Tibial nerve (tissue), 4 donors: Measurements from ENCODE around the gene GPR63. TPM values are rescaled to one million over a fixed set of nuclear protein-coding genes. Genes with fewer than 3 reads are reported as not detected.

Experiments
- DNase-seq, 2 donors: peaks; one replicate each; pipeline ENCODE4 v3.0.0-alpha.2; 2019; ENCODE audit warnings: low spot score in 2 of 2
- H3K27ac ChIP-seq, 4 donors: fragments of 200-600 bp; sonication (generic) in 3 of 4; one replicate each; pipeline ENCODE4 v1.5.1; 2017 to 2019; ENCODE audit warnings: mild to moderate bottlenecking in 1 of 4
- H3K27me3 ChIP-seq, 2 donors: fragments of 200-600 bp; sonication (generic) in 1 of 2; one replicate each; pipeline versions ENCODE4 v1.5.1 to v1.6.0; 2017 to 2019
- H3K36me3 ChIP-seq, 3 donors: fragments of 200-600 bp; sonication (generic); one replicate each; pipeline ENCODE4 v1.5.1; 2018 to 2019
- H3K4me1 ChIP-seq, 4 donors: fragments of 200-600 bp; sonication (generic) in 3 of 4; one replicate each; pipeline ENCODE4 v1.5.1; 2017 to 2019
- H3K4me3 ChIP-seq, 4 donors: fragments of 200-600 bp; sonication (generic) in 3 of 4; one replicate each; pipeline ENCODE4 v1.5.1; 2017 to 2019; ENCODE audit warnings: mild to moderate bottlenecking in 1 of 4, moderate library complexity in 1 of 4
- H3K9me3 ChIP-seq, 4 donors: fragments of 200-600 bp; sonication (generic) in 3 of 4; one replicate each; pipeline ENCODE4 v1.5.1; 2017 to 2019
- CTCF ChIP-seq, 5 experiments: fragments of 200-600 bp in 3 of 5; fragments of 450-650 bp in 2 of 5; sonication (generic) in 3 of 5; IDR thresholded peaks; one replicate each; pipeline ENCODE4 v1.5.1; 2016 to 2019; ENCODE audit warnings: antibody characterized with exemption in 5 of 5, mild to moderate bottlenecking in 3 of 5, moderate library complexity in 2 of 5
- EP300 ChIP-seq, 2 donors: sonication (generic); formaldehyde crosslinking; IDR thresholded peaks; one replicate each; pipeline ENCODE4 v1.6.1; 2017; ENCODE audit warnings: antibody characterized with exemption in 2 of 2, mild to moderate bottlenecking in 1 of 2
- POLR2A ChIP-seq, 2 donors: fragments of 450-650 bp; IDR thresholded peaks; one replicate each; pipeline ENCODE4 v1.6.1; 2017; ENCODE audit warnings: antibody characterized with exemption in 2 of 2, mild to moderate bottlenecking in 2 of 2, moderate library complexity in 2 of 2
- WGBS, 2 donors: methylation state at CpG; one replicate each; pipeline ENCODE4 v1.1.5; 2018; 5-methylcytosine and 5-hydroxymethylcytosine counted together
- total RNA-seq, 4 donors: library from RNA; depleted of rRNA; stranded (reverse); fragments of >200 nt; gene quantifications; one replicate each; pipeline ENCODE4 v1.1.0, GENCODE V29; 2016

Gene GPR63
- total RNA-seq, 4 donors from 2014 or later: 0.20 to 1.3 (median 0.89) TPM

- TF ChIP-seq EP300 (IDR thresholded peaks at IDR 0.05) (no peak), POLR2A (IDR thresholded peaks at IDR 0.05) (no peak), CTCF (IDR thresholded peaks at IDR 0.05) (no peak)
- Histone ChIP-seq H3K9me3 (no peaks in the 10 kb centered on the region), H3K4me1 (no peaks in the 10 kb centered on the region), H3K4me3 (no peak overlapping the region), H3K36me3 (no peaks in the 10 kb centered on the region), H3K27ac (no peak overlapping the region), H3K27me3 (no peaks in the 10 kb centered on the region)
- 41 to 51% methylated on average over 3 of the region's 3 CpGs for WGBS, 2 donors
- DNase-seq: no peak
Measured at GRCh38 chr6:96784650-96785049, 52.6 kb downstream of the GPR63 start.

- Histone ChIP-seq H3K4me1 (no peaks in the 10 kb centered on the region), H3K36me3 (no peaks in the 10 kb centered on the region), H3K9me3 (no peaks in the 10 kb centered on the region), H3K27ac (no peak overlapping the region), H3K27me3 (no peaks in the 10 kb centered on the region), H3K4me3 (no peak overlapping the region)
- DNase-seq: no peak
- WGBS, 2 donors: 98 to 100% methylated on average over 2 of the region's 2 CpGs
- TF ChIP-seq POLR2A (IDR thresholded peaks at IDR 0.05) (no peak), CTCF (IDR thresholded peaks at IDR 0.05) (no peak), EP300 (IDR thresholded peaks at IDR 0.05) (no peak)
Measured at GRCh38 chr6:96783307-96783706, 54.0 kb downstream of the GPR63 start.

GRCh38 chr6:96781557-96781956, 55.7 kb downstream of the GPR63 start:
- H3K4me1 ChIP-seq: no peaks in the 10 kb centered on the region
- H3K27me3 ChIP-seq: no peaks in the 10 kb centered on the region
- no peaks in the 10 kb centered on the region for H3K36me3 ChIP-seq
- no peaks in the 10 kb centered on the region for H3K9me3 ChIP-seq
- no peak overlapping the region for H3K27ac ChIP-seq
- WGBS, 2 donors: 59 to 63% methylated on average over 1 of the region's 1 CpG
- no peak for DNase-seq
- TF ChIP-seq CTCF (IDR thresholded peaks at IDR 0.05) (no peak), EP300 (IDR thresholded peaks at IDR 0.05) (no peak), POLR2A (IDR thresholded peaks at IDR 0.05) (no peak)
- no peak overlapping the region for H3K4me3 ChIP-seq

- Histone ChIP-seq H3K27me3 (no peaks in the 10 kb centered on the region), H3K36me3 (no peaks in the 10 kb centered on the region), H3K4me1 (no peaks in the 10 kb centered on the region), H3K9me3 (no peaks in the 10 kb centered on the region), H3K27ac (no peak overlapping the region), H3K4me3 (no peak overlapping the region)
- no peak for DNase-seq
- 77 to 80% methylated on average over 4 of the region's 4 CpGs for WGBS, 2 donors
- TF ChIP-seq CTCF (IDR thresholded peaks at IDR 0.05): no peak
- no peak for TF ChIP-seq EP300 (IDR thresholded peaks at IDR 0.05)
- no peak for TF ChIP-seq POLR2A (IDR thresholded peaks at IDR 0.05)
Measured at GRCh38 chr6:96777113-96777512, 60.2 kb downstream of the GPR63 start.

GRCh38 chr6:96775727-96776400, 61.4 kb downstream of the GPR63 start:
- TF ChIP-seq EP300 (IDR thresholded peaks at IDR 0.05) (no peak), POLR2A (IDR thresholded peaks at IDR 0.05) (no peak), CTCF (IDR thresholded peaks at IDR 0.05) (no peak)
- Histone ChIP-seq H3K9me3 (no peaks in the 10 kb centered on the region), H3K4me3 (no peak overlapping the region), H3K36me3 (no peaks in the 10 kb centered on the region), H3K27me3 (no peaks in the 10 kb centered on the region), H3K4me1 (no peaks in the 10 kb centered on the region), H3K27ac (no peak overlapping the region)
- 51 to 63% methylated on average over 2 of the region's 2 CpGs for WGBS, 2 donors
- DNase-seq: no peak
